ENCODE data around the gene ZNF518A. TPM values are rescaled to one million over a fixed set of nuclear protein-coding genes. Genes with fewer than 3 reads are reported as not detected.

ZNF518A gene
- total and polyA plus RNA-seq, 2 of the 8 experiments (the other 6 are each of a cell fraction or from before 2014, with no cell fraction given) = 6.6 to 34.8 TPM

DNA sequence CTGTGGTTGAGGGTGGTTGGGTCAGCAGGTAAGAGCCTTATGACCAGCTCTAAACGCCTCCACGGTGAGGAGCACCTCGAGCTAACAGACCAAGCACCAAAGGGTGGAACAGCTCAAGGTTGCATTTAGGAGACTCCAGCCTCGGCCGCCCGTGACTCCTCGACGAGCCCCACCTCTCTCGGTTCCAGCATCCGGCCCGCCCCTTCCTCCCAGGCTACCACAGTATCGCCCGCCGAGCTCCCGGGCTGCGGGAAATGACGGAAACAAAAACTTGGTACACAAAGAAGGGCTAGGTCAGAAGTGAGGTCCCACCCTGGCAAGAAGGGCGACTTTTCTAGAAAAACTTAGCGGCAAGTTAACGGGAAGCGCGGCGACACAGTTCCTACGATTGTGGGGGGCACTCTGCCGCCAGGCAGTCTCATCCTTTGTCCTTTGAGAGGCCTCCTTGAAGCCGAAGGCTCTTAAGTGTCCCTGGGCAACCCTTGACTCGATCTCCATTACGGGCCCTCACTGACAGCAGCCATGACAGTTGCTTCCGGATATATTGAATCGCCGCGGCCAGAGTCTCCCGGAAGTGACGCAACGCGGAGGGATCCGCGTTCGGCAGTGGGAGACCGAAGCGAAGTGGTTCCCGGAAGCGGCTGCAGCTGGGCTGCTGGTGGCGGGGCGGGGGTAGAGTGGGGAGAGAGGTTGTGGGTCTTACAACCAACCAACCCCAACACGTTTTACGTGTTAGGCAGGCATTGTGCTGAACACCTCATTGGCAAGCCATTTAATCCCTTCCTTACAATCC, 40.2 kb upstream of the ZNF518A start:
- no peak overlapping the region for H3K23ac ChIP-seq (ENCODE audit: insufficient read length)
- FAIRE-seq (no peak), DNase-seq (ENCODE audit: low read depth in 1 of 2, low spot score in 2 of 2) (peak in 1 of 2 experiments; percentile 67)
- H4K5ac ChIP-seq (ENCODE audit: insufficient read length, low read depth, low read length) = no peak overlapping the region
- H2BK20ac ChIP-seq (ENCODE audit: low read length) = no peak overlapping the region
- H3K4ac ChIP-seq (replicated peaks; ENCODE audit: insufficient read length, low read depth, low read length) = no peak overlapping the region
- no peak overlapping the region for H3K27ac ChIP-seq (ENCODE audit: low read depth, low read length)
- H3K79me1 ChIP-seq (ENCODE audit: low read depth, low read length) = no peaks in the 10 kb centered on the region
- no peak overlapping the region for H3K18ac ChIP-seq (ENCODE audit: extremely low read depth, low read length)
- no peaks in the 10 kb centered on the region for H3K4me1 ChIP-seq (replicated peaks in 1 of 4; ENCODE audit: control insufficient read depth in 3 of 4, insufficient read depth in 4 of 4, low read length in 3 of 4)
- H3K14ac ChIP-seq (ENCODE audit: insufficient read length) = no peak overlapping the region
- H3K9me3 ChIP-seq (ENCODE audit: insufficient read depth in 2 of 2, low read depth in 1 of 2, low read length in 1 of 2) = no peaks in the 10 kb centered on the region; a peak in 1 of 4 replicates
- peak overlapping the region; percentile 64; the same call in 1 of the 2 replicates for H2AFZ ChIP-seq (ENCODE audit: low read length)
- no peaks in the 10 kb centered on the region for H3K23me2 ChIP-seq (ENCODE audit: low read depth, low read length)
- H2BK15ac ChIP-seq (ENCODE audit: low read length) = no peak overlapping the region
- peak overlapping the region in 1 of 2 experiments; percentile 27; a peak in 2 of 4 replicates for H3K4me2 ChIP-seq (ENCODE audit: insufficient read depth in 1 of 2, low read depth in 2 of 2, low read length in 2 of 2)
- H2BK5ac ChIP-seq (ENCODE audit: low read depth, low read length) = no peak overlapping the region; the same call in 1 of the 2 replicates
- H3K9ac ChIP-seq (replicated peaks in 1 of 4; ENCODE audit: extremely low read depth in 1 of 4, low read depth in 3 of 4, low read length in 3 of 4) = no peak overlapping the region
- H4K20me1 ChIP-seq (replicated peaks in 1 of 2; ENCODE audit: control insufficient read depth in 1 of 2, insufficient read depth in 2 of 2, low read length in 2 of 2) = no peaks in the 10 kb centered on the region
- H2BK12ac ChIP-seq (ENCODE audit: low read depth, low read length) = no peak overlapping the region
- H3K36me3 ChIP-seq (ENCODE audit: control insufficient read depth in 2 of 4, insufficient read depth in 4 of 4, low read length in 3 of 4) = no peaks in the 10 kb centered on the region
- no peaks in the 10 kb centered on the region for H3K27me3 ChIP-seq (replicated peaks in 1 of 4; ENCODE audit: control insufficient read depth in 3 of 4, extremely low read depth in 1 of 4, insufficient read depth in 3 of 4, low read length in 3 of 4)
- no peak overlapping the region for H2BK120ac ChIP-seq (replicated peaks; ENCODE audit: low read depth, low read length)
- no peak overlapping the region for H4K91ac ChIP-seq (replicated peaks; ENCODE audit: insufficient read length, low read length)
- ChIA-PET POLR2A (ENCODE audit: partially characterized antibody) (interaction anchor here (1.5 kb wide), 1 partner anchor 40 kb away, joined by 7 read pairs; the partner anchor contains the start of gene ZNF518A), CTCF (ENCODE audit: partially characterized antibody) (no interaction called here)
- no peak overlapping the region for H3K56ac ChIP-seq (replicated peaks; ENCODE audit: insufficient read length, low read depth, low read length)
- H4K8ac ChIP-seq (ENCODE audit: extremely low read depth, insufficient read depth, low read length) = no peak overlapping the region; the same call in none of the 2 replicates
- 94% methylated on average over 47 of the region's 47 CpGs; no CpG with 5 or more reads in 1 of the 2 experiments for WGBS, 2 experiments (ENCODE audit: extremely low coverage in 1 of 2, insufficient coverage in 1 of 2, insufficient read length in 1 of 2, insufficient replicate concordance in 2 of 2, low coverage in 1 of 2, low lambda C conversion rate in 2 of 2, missing lambda C conversion rate in 1 of 2)
- H3K4me3 ChIP-seq (ENCODE audit: extremely low read depth in 1 of 4, insufficient read depth in 2 of 4, low read depth in 3 of 4, low read length in 4 of 4) = peak overlapping the region in 1 of 4 experiments; percentile 36; a peak in 1 of 8 replicates
- no peak overlapping the region for H2AK5ac ChIP-seq (ENCODE audit: low read depth, low read length)
- no peaks in the 10 kb centered on the region for H3K79me2 ChIP-seq (ENCODE audit: control insufficient read depth in 1 of 2, insufficient read depth in 2 of 2, low read length in 2 of 2)
- TF ChIP-seq POU5F1 (IDR thresholded peaks at IDR 0.05; ENCODE audit: low read depth, low read length) (no peak), CEBPB (IDR thresholded peaks at IDR 0.05; ENCODE audit: low read depth, low read length) (no peak), NANOG (IDR thresholded peaks at IDR 0.05; ENCODE audit: insufficient read depth, low read depth, low read length, poor library complexity, severe bottlenecking) (no peak), SIN3A (conservative IDR thresholded peaks at IDR 0.05 in 1 of 2, IDR thresholded peaks at IDR 0.05 in 1 of 2; ENCODE audit: low read depth in 1 of 2, low read length in 2 of 2) (no peak), MAFK (IDR thresholded peaks at IDR 0.05; ENCODE audit: low read depth, low read length) (no peak), GTF2F1 (IDR thresholded peaks at IDR 0.05; ENCODE audit: borderline replicate concordance, low read depth, low read length) (no peak), EZH2 (IDR thresholded peaks at IDR 0.05; ENCODE audit: low read depth, low read length, severe bottlenecking) (no peak), TCF12 (IDR thresholded peaks at IDR 0.05; ENCODE audit: low read depth, low read length) (no peak), EP300 (IDR thresholded peaks at IDR 0.05; ENCODE audit: borderline replicate concordance in 1 of 2, low read depth in 2 of 2, low read length in 2 of 2) (no peak), SUZ12 (IDR thresholded peaks at IDR 0.05; ENCODE audit: low read length) (no peak), CBX5 (IDR thresholded peaks at IDR 0.05; ENCODE audit: low read depth, low read length) (no peak), JUND (IDR thresholded peaks at IDR 0.05; ENCODE audit: low read length) (no peak)

Measured in H1 (cell line).